UCSD-AML1 (cell line): ENCODE measurements around the gene BTBD2.
A peak's percentile ranks its signal among the peaks of the same experiment; 100 is the strongest.

Experiments used
- DNase-seq: peaks from one replicate; lab custom pipeline; 2025; ENCODE audit not compliant: unreplicated experiment; lab: John Stamatoyannopoulos, UW

Gene BTBD2

DNA sequence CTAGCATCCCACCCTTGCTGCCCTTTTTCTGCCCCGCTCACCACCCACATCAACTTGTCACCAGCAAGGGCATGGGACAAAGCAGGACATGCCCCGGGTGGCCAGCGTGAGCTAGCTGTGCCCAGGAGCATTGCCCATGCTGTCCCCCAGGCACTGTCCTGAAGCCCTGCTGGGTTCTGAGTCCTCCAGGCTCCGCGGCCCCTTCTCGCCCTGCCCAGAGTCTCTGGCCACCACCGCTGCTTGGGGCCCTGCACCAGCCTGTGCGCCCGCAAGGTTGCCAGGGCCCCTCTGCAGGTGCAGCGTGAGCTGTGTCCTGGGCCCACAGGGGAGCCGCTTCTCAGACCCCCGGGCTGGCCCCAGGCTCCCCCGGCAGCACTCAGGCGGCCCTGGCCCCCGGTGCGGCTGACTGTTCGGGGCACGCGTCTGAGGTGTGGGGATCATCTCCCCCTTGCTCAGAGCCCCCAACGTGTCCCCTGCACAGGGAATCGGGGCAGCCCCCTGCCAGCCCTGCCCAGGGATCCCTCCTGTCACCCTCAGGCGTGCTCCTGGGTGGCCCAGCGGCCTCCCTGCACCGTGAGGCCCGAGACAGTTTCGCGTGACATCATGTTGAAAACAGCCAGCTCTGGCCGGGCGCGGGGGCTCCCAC is 70.5 kb downstream of the BTBD2 start:
- no peak for DNase-seq

DNA sequence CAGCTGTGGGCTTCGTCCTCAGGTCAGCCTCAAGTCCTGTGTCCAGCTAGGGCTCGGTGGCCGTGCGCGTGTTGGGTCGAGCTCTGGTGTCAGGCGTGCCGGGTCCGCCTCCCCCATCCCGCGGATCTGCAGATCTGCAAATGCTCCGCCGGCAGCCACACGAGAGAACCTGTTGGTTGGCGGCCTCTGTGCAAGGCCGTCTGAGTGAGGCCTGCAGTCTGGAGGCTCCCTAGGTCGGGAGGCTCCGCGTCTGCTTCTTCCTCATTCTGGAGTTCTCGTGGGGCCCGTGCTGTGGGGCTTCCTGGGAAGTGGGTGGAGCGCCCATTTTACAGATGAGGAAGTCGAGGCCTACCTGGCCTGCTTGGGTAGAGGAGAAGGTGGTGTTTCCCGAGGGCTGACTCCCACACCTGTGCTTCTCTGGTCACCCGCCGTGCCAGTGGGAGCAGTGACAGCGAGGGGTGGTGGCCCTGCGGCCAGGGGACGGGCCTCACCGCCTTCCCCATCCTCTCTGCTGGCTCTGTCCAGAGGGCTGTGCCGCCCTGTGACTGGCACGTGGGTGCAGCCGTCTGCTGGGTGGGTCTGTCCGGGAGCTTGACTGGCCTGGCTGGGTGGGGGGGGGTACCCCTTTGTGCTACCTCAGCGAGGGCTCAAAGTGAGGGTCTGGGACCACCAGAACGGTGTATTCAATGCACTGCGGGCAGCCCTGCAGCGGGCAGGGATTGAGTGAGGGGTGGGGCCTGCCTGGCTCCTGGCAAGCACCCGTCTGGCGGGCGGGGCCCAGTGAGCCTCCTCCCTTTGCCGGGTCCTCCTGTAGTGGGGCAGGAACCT is 71.2 kb downstream of the BTBD2 start:
- no peak for DNase-seq

DNA sequence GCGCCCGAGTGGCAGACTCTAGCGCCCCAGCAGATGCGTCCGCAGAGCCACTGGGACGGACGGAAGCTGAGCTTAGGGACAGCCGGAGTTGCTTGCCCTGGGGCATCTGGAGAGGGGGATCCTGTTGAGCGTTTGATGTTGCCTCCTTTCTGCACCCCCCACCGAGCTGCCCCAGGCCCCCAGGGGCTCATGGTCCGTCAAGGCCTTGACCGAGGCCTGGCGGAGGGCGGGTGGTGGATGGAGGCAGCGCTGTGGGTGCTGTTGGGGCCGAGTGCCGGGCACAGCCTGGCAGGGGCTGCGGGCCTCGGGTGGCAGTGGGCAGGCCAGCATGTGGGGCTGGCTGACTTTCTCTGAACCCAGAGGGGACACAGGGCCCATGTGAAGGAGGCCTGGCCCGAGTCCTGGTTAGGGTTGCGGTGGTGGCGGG is 71.8 kb downstream of the BTBD2 start:
- no peak for DNase-seq

DNA sequence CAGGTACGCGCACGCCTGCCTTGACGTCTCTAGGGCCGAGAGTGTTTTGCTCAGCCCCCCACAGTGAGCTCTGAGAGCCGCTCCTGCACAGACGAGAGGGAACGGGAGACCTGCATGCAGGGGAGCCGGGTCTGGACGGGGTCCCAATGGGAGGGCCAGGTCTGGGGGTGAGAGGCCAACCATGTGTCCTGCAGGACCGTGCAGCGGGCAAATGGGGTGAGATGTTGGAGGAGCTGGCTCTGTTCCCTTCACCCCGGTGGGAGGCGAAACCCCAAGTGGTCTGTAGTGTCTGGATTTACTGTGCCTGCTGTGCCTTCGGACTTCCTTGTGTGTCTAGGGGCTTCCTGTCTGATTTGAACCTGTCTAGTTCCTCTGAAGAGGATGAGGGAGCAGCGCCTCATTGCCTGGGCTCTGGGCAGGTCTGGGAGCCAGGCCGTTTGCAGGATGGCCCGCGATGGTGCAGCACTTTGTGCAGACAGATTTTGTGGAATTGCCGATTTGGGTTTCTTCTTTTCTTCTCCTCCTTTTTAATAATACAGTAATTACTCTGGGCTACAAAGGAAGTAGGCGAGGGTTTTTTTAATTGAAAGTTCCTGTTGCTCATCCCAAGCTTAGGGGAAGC is 72.5 kb downstream of the BTBD2 start:
- DNase-seq = peak; percentile 47

DNA sequence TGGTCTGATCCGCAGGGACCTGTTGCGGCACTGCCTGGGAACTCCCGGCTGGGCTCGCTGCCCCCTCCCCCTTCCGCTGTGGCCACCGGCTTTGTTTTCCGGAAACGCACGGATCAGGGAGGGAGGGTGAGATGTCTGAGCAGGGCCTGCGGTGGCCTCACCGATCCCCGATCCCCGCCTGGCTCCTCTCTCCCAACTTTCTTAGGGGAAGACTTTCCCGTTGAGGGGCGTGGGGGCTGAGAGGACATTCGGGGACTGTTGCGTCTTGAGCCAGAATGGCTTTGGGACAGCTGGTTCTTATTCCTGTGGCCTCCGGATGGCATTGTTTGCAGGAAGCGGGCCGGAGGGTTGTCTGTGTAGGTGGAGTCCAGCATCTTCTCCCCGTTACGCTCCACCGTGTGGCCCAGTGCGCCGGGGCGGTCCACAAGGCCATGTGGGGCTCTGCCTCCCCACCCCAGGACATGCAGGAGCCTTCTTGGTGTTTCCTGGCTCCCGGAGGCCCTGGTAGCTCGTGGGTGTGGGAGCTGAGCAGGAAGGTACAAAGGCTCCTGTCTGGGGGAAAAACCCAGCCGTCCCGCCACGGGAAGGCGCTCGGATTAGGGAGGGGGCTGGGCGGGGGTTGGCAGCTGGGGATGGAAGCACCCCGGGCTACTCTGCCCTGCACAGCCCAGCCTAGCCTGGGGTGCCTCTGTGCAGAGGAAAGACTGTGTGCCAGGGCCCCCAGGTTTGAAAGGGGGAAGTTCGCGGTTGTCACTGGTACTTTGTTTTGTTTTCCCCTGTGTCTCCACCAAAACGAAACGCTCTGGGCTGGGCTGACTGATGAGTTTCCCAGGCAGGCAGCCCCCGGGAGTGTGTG is 73.2 kb downstream of the BTBD2 start:
- DNase-seq = peak; percentile 84

DNA sequence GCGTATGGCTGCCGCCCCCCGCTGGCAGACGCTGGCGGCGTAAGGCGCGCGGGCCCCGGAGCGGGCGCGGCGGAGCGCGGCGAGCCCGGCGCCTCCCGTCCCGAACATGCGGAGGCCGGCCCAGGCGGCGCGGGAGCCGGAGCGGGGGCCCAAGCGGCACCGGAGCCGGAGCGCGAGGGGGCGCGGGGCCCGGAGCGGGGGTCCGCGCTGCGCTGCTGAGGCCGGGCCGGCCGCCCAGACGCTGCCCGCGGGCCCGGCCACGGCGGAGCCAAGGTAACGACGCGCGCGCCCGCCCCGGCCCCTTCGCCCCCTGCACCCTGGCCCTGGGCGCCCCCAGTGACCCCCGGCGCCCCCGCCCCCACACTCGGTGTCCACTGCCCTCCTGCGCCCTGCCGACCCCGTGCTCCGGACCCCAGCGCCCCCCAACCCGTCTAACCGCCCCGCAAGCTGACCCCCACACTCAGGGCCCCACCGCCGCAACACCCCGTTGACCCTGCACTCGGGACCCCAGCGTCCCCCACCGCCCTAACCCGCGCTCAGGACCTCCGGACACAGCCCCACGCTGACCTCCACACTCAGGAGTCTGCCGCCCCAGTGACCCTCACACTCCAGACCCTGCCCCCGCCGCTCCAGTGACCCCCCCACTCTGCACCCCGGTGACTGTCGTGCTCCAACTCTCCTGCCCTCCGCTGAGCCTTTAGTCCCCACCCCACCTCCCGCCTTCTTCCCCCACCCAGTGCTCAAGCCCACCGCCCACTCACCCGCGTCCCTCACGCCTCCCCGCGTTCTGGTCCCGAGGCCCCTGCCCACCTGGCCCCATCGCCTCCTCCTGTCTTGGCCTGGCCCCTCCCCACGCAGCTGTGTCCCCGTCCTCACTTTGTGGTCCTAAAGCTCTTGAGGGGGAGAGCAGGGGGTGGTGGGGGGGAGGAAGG is 74.1 kb downstream of the BTBD2 start, which contains the start of gene CSNK1G2:
Gene CSNK1G2 (plus strand): TSS at position 27 of the 932 bp plus-strand sequence. CDS start 28,601 bp downstream, outside the sequence.
- DNase-seq = no peak

DNA sequence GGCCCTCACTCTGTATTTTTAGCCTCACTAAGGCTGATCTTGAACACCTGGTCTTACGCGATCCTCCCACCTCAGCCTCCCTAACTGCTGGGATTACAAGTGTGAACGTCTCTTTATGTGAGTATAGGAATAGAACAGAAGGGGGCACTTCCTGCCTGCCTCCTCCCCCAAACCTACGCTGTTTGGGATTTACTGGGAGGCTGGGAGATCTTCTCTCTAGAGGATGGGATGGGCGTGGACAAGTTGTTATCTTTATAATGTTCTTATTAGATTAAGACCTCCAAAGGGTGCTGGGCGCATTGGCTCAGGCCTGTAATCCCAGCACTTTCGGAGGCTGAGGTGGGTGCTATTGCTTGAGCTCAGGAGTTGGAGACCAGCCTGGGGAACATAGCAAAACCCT is 77.4 kb downstream of the BTBD2 start:
- no peak for DNase-seq

DNA sequence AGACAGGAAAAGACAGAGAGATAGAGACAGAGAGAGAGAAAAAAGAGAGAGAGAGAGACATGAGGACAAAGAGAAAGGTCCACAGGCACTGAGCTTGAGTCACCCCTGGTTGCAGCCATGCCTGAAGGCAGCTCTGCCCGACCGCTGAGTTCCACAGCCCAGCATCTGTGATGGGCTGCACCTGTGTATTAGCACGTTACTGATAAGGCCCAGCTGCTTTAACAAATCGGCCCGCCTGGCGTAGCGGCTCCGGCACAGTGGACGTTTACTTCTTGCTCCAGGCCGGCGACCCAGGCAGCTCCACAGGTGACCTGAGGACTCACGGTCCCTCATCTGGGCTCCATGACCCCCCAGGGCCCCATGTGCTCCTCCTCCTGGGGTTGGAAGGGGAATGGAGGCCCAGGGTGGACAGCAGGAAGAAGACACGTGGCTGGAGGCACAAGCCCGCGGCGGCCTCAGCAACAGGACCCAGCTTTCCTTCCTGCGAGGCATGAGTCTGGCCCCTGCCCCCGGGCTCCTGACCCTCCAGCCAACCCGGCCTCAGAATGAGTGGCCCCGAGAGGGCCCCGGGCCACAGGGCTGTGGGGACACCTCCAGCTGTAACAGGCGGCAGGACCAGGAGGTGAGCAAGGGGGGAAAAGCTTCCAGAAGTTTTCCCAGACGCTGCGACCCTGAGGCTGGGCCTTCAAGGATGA is 78.5 kb downstream of the BTBD2 start:
- DNase-seq = no peak

DNA sequence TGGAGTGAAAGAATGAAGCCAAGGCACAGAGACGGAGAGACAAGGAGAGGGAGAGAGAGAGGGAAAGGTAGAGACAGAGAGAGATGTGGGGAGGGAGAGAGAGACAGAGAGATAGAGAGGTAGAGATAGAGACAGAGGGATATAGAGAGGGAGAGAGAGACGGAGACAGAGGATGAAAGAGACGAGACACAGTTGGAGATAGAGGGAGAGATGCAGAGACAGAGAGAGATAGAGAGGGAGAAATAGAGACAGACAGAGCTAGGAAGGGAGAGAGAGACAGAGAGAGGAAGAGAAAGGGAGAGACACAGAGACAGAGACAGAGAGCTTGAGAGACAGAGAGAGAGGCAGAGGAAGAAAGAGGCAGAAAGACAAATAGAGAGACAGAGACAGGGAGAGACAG is 79.1 kb downstream of the BTBD2 start:
- no peak for DNase-seq

DNA sequence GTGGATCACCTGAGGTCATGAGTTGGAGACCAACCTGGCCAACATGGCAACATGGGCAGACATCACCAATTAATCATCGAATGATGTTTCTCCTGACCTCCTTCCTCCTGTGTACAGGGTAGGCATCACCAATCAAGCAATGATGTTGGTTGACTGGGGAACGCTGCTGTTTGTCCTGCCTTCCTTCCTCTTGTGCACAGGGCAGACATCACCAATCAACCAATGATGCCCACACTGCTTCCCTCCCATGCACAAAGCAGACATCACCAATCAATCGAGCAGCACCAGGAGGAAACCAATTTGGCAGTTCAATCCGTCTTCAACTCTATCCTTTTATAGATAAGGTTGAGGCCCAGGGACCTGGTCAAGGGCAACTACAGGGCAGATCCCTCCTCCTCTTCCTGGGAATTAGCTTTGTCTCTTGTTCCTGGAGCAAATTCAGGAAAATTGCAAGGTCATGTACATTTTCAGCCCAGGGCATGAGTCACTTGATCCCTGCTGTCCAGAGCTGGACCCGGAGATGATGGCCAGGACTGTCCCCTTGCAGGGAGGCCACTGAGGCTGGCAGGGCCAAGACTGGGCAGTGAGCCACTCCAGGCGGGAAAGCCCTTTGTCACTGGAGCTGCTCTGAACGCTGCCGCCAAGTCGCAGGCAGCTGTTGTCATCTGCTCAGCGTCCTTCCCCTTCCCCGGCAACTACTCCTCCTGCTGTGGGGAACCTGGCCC is 79.9 kb downstream of the BTBD2 start:
- peak; percentile 37 for DNase-seq
